CD4-positive, CD25-positive, alpha-beta regulatory T cell (primary cell): ENCODE measurements around the gene NOTCH4. TPM values are rescaled to one million over a fixed set of nuclear protein-coding genes. Genes with fewer than 3 reads are reported as not detected.
"Not testable (repeated sequence)": the region's sequence is repeated elsewhere in the genome, so short reads cannot be mapped to it uniquely, and the experiment has no call there.

Source experiments
- ATAC-seq, 2 donors: fragments of 150-1000 bp; cut with Tn5 transposase; one replicate each; pipeline ENCODE4 v1.10.0; 2021; ENCODE audit warnings: low read depth in 2 of 2, moderate number of reproducible peaks in 2 of 2, moderate library complexity in 1 of 2
- DNase-seq, 3 donors: peaks; one replicate each; pipeline versions ENCODE4 v3.0.0 to v3.0.0-alpha.2; 2012 to 2022; ENCODE audit warnings: mixed read lengths in 1 of 3
- H3K27ac ChIP-seq: one replicate; pipeline ENCODE4 v1.7.0; 2013; ENCODE audit warnings: mild to moderate bottlenecking, low read length; ENCODE audit not compliant: insufficient read depth, poor library complexity, severe bottlenecking
- H3K27me3 ChIP-seq: one replicate; pipeline ENCODE4 v1.7.0; 2013; ENCODE audit warnings: low read length; ENCODE audit not compliant: control insufficient read depth, insufficient read depth
- H3K36me3 ChIP-seq: one replicate; pipeline ENCODE4 v1.7.0; 2013; ENCODE audit warnings: mild to moderate bottlenecking, low read length, moderate library complexity; ENCODE audit not compliant: control insufficient read depth, insufficient read depth
- H3K4me1 ChIP-seq: 2 replicates; pipeline ENCODE4 v1.7.0; 2013; ENCODE audit warnings: mild to moderate bottlenecking, low read length; ENCODE audit not compliant: insufficient read depth, control insufficient read depth, poor library complexity, severe bottlenecking
- H3K4me3 ChIP-seq: one replicate; pipeline ENCODE4 v1.7.0; 2013; ENCODE audit warnings: low read depth, mild to moderate bottlenecking, low read length, moderate library complexity
- H3K9me3 ChIP-seq, 2 experiments: 1 replicate in 1 of 2; 2 replicates in 1 of 2; pipeline ENCODE4 v1.7.0; 2013; ENCODE audit warnings: low read length in 2 of 2, mild to moderate bottlenecking in 1 of 2, moderate library complexity in 1 of 2; ENCODE audit not compliant: control insufficient read depth in 2 of 2
- H3K27ac Mint-ChIP-seq, 3 donors: one replicate each; pipeline ENCODE4 v1.8.0; 2020 to 2022; ENCODE audit warnings: mild to moderate bottlenecking in 3 of 3, mixed read lengths in 3 of 3, moderate library complexity in 2 of 3
- H3K27me3 Mint-ChIP-seq: one replicate; pipeline ENCODE4 v1.8.0; 2022; ENCODE audit warnings: mild to moderate bottlenecking, mixed read lengths
- H3K36me3 Mint-ChIP-seq: one replicate; pipeline ENCODE4 v1.8.0; 2020; ENCODE audit warnings: mixed read lengths
- H3K4me1 Mint-ChIP-seq, 4 donors: one replicate each; pipeline ENCODE4 v1.8.0; 2020 to 2022; ENCODE audit warnings: mixed read lengths in 4 of 4, mild to moderate bottlenecking in 1 of 4
- H3K4me3 Mint-ChIP-seq, 4 donors: one replicate each; pipeline ENCODE4 v1.8.0; 2020 to 2022; ENCODE audit warnings: mild to moderate bottlenecking in 4 of 4, mixed read lengths in 4 of 4, moderate library complexity in 3 of 4
- H3K9me3 Mint-ChIP-seq, 7 donors: one replicate each; pipeline ENCODE4 v1.8.0; 2020 to 2022; ENCODE audit warnings: mixed read lengths in 7 of 7, mild to moderate bottlenecking in 3 of 7, moderate library complexity in 2 of 7
- polyA plus RNA-seq, 4 donors: library from polyadenylated mRNA; unstranded; fragments of 300-500 nt; fragmentation: Illumina TruSeq; gene quantifications; one replicate each; pipeline ENCODE4 v1.2.3, GENCODE V29; 2021
- total RNA-seq: library from RNA; stranded (reverse); gene quantifications from one replicate; pipeline ENCODE4 v1.2.3, GENCODE V29; 2022

NOTCH4 gene
- total and polyA plus RNA-seq, 5 donors from 2014 or later: 0.36 to 0.86 (median 0.63) TPM; not detected in 1

- Mint-ChIP-seq H3K4me3 (peak overlapping the region; percentile 97 to 99 (median 99)), H3K36me3 (no peaks in the 10 kb centered on the region), H3K9me3 (no peaks in the 10 kb centered on the region), H3K27me3 (peaks cover 23% of the 10 kb centered on the region), H3K27ac (peak overlapping the region; percentile 91 to 99 (median 98)), H3K4me1 (peaks cover 22 to 37% (median 29%) of the 10 kb centered on the region in 4 donors)
- no peaks in the 10 kb centered on the region for H3K9me3 ChIP-seq
- no peaks in the 10 kb centered on the region for H3K36me3 ChIP-seq
- no peaks in the 10 kb centered on the region for H3K27me3 ChIP-seq
- H3K4me3 ChIP-seq: peak overlapping the region; percentile 82
- peaks cover 48% of the 10 kb centered on the region for H3K4me1 ChIP-seq
- peak overlapping the region; percentile 97 for H3K27ac ChIP-seq
- peak; percentile 86 to 87 for ATAC-seq
- DNase-seq: peak in 2 of 3 donors; percentile 61 to 64
Measured at GRCh38 chr6:32195902-32196681, 27.8 kb downstream of the NOTCH4 start.

DNA sequence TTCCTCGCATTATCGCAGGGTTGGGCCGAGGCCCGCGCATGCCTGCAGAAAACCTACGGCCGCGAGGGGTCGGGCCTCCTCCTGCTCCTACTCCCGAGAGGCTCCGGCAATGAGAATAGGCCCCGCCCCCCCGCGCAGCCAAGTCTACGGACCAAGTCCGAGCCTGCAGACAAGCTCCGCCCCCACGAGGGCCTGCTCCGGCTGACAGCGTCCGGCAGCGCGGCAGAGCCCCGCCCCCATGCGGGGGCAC lies 28.3 kb downstream of the NOTCH4 start:
- H3K27me3 ChIP-seq: no peaks in the 10 kb centered on the region
- peak overlapping the region; percentile 84 for H3K4me3 ChIP-seq
- H3K27ac ChIP-seq: peak overlapping the region; percentile 97
- Mint-ChIP-seq H3K4me3 (peak overlapping the region; percentile 97 to 99 (median 99)), H3K9me3 (no peaks in the 10 kb centered on the region), H3K27ac (peak overlapping the region; percentile 85 to 99 (median 98)), H3K4me1 (peaks cover 22 to 37% (median 29%) of the 10 kb centered on the region in 4 donors), H3K27me3 (peaks cover 18% of the 10 kb centered on the region), H3K36me3 (no peaks in the 10 kb centered on the region)
- no peaks in the 10 kb centered on the region for H3K9me3 ChIP-seq
- H3K4me1 ChIP-seq: peaks cover 53% of the 10 kb centered on the region
- H3K36me3 ChIP-seq: no peaks in the 10 kb centered on the region
- peak; percentile 80 to 85 for ATAC-seq
- peak; percentile 98 to 100 (median 99) for DNase-seq

DNA sequence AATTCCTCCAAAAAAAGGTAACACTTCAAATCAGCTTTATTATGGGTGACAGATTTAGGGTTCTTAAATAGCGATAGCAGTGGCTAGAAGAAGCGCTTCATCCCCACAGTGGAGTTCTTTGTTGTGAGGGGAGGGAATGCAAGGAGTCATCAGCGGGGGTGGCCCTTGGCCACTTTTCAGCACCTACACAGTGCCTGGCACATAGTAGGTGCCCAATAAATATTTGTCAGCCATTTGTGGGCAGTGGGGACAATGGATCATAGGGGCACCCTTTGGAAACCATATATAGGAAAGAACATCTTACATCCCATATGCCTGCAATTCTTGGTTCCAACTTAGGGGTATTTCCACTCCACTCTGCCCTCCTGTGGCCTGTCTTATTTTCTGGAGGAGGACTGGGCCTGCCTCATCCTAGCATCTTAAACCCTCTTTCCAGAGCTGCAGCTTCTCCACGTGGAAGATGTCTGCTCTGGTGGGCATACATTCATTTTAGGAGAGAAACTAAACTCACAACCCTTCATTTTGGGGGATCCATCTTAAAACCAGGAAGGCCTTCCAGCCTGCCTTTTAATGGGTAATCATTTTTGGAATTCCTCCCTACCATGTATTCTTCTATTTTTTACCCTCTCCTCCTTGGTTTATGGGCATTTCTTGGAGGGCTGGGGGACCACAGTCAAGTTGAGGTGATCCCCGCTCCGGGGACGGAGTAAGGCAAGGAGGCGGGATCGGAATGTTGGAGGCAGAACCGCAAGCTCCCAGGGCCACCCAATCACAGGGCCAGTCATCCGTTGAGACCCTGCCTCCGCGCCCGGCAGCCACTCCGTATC lies 28.8 kb downstream of the NOTCH4 start:
- Mint-ChIP-seq H3K4me1 (peaks cover 22 to 37% (median 29%) of the 10 kb centered on the region in 4 donors), H3K27ac (peak overlapping the region; percentile 85 to 99 (median 98))
- peaks cover 58% of the 10 kb centered on the region for H3K4me1 ChIP-seq

GRCh38 chr6:32194388-32194787 lies 29.5 kb downstream of the NOTCH4 start:
- no peaks in the 10 kb centered on the region for H3K9me3 Mint-ChIP-seq
- H3K27ac ChIP-seq: peak overlapping the region; percentile 97
- ATAC-seq: no peak
- no peaks in the 10 kb centered on the region for H3K27me3 ChIP-seq
- H3K27ac Mint-ChIP-seq: peak overlapping the region; percentile 85 to 99 (median 98)
- peaks cover 60% of the 10 kb centered on the region for H3K4me1 ChIP-seq
- no peaks in the 10 kb centered on the region for H3K36me3 ChIP-seq
- H3K9me3 ChIP-seq: no peaks in the 10 kb centered on the region
- H3K36me3 Mint-ChIP-seq: no peaks in the 10 kb centered on the region
- H3K4me3 Mint-ChIP-seq: peak overlapping the region; percentile 97 to 99 (median 99)
- peaks cover 22 to 37% (median 29%) of the 10 kb centered on the region in 4 donors for H3K4me1 Mint-ChIP-seq
- H3K4me3 ChIP-seq: peak overlapping the region; percentile 84
- DNase-seq: no peak
- H3K27me3 Mint-ChIP-seq: peaks cover 13% of the 10 kb centered on the region

More for the DNA sequence above, 28.8 kb downstream of the NOTCH4 start:
- Histone ChIP-seq H3K27ac (peak overlapping the region; percentile 97), H3K4me3 (peak overlapping the region; percentile 84), H3K36me3 (no peaks in the 10 kb centered on the region), H3K9me3 (no peaks in the 10 kb centered on the region), H3K27me3 (no peaks in the 10 kb centered on the region)
- peaks cover 13% of the 10 kb centered on the region for H3K27me3 Mint-ChIP-seq
- H3K4me3 Mint-ChIP-seq: peak overlapping the region; percentile 97 to 99 (median 99)
- H3K9me3 Mint-ChIP-seq: no peaks in the 10 kb centered on the region
- H3K36me3 Mint-ChIP-seq: no peaks in the 10 kb centered on the region
- DNase-seq (peak in 1 of 3 donors; percentile 72), ATAC-seq (no peak)

GRCh38 chr6:32193096-32193495 lies 30.8 kb downstream of the NOTCH4 start:
- ATAC-seq, H3K9me3 Mint-ChIP-seq, H3K36me3 Mint-ChIP-seq, H3K27me3 ChIP-seq, DNase-seq, H3K36me3 ChIP-seq, H3K9me3 ChIP-seq: not testable (repeated sequence)
- peak overlapping the region; percentile 84 for H3K4me3 ChIP-seq
- peaks cover 73% of the 10 kb centered on the region for H3K4me1 ChIP-seq
- Mint-ChIP-seq H3K4me3 (peak overlapping the region; percentile 99 to 100 (median 99)), H3K4me1 (peaks cover 22 to 48% (median 37%) of the 10 kb centered on the region in 4 donors), H3K27ac (peak overlapping the region; percentile 98 to 99 (median 99)), H3K27me3 (peaks cover 13% of the 10 kb centered on the region)
- peak overlapping the region; percentile 88 for H3K27ac ChIP-seq

DNA sequence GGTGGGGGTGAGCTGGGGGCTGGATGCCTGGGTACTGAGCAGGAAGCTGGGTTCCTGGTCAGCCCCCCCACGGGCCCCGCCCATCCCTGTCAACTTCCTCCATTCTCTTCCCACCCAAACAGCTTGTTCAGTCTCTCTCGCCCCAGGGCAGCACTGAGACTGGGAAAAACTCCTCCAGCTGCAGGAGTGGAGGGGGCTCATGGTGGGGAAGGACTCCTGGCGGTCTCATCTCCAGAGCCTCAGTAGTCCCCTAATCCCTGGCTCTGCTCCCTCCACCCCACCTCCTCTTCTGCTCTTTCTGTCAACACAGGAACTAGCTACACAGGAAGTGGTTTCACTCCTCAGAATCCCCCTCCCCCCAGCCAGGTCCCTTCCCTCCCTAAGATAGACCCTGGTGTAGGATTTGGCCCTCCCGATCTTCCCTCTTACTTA lies 31.2 kb downstream of the NOTCH4 start, which contains the start of gene GPSM3:
Gene GPSM3 (minus strand): TSS at position 36 of the 432 bp plus-strand sequence. CDS start 130 bp downstream, outside the sequence.
- Histone ChIP-seq H3K9me3 (no peaks in the 10 kb centered on the region), H3K27ac (peak within 1 kb of the TSS; percentile 88), H3K4me3 (peak within 1 kb of the TSS; percentile 84), H3K27me3 (no peaks in the 10 kb centered on the region), H3K4me1 (peaks cover 78% of the 10 kb centered on the region), H3K36me3 (peaks cover 4% of the 10 kb centered on the region)
- H3K36me3 Mint-ChIP-seq: peaks cover 4% of the 10 kb centered on the region
- peak within 1 kb of the TSS; percentile 98 to 99 (median 99) for H3K27ac Mint-ChIP-seq
- peaks cover 22 to 53% (median 40%) of the 10 kb centered on the region in 4 donors for H3K4me1 Mint-ChIP-seq
- H3K4me3 Mint-ChIP-seq: peak within 1 kb of the TSS; percentile 99 to 100 (median 99)
- ATAC-seq (no peak), DNase-seq (peak; percentile 46 to 87 (median 59))
- H3K9me3 Mint-ChIP-seq: no peaks in the 10 kb centered on the region
- H3K27me3 Mint-ChIP-seq: peaks cover 13% of the 10 kb centered on the region

DNA sequence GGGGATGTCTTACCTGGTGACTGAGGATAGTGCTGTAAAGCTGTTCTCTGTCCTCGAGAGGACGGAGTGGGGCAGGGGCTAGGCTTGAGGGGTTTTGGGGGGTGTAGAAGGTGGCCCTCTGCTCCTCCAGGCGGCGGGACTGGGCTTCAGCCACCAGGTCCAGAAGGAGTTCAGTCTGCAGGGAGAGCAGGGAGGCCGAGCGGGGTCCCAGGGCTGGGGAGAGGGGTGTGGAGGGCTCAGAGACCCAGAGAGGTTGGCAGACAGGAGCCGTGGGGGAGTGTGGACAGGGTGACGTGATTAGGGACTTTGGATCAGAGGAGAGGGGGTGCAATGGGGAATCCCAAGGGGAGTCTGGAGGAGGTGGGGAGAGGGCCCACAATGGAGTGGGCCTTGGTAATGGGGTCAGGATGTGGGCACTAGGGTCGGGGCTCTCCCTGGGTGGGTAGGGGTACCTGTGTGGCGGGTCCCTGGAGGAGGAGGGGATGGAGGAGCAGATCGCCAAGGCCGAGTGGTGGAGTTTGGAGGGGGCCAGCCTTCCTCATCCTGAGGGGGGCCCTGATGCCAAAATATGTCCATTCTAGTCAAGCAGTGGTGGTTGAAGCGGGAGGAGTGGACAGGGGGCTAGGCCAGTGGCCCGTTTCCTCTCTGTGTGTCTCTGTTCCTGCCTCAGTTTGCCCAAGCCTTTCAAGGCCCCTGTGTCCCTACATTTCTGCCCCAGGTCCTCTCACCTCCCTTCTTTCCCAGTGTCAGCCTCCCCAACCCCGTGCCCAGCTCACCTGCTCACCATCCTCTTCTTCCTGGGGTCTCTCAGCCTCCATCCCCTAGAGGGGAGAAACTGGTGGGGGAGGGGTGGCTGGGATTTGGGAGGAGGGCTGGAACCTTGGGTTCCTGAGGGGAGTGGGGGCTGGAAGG lies 31.9 kb downstream of the NOTCH4 start:
- H3K4me1 ChIP-seq: peaks cover 82% of the 10 kb centered on the region
- H3K9me3 ChIP-seq: no peaks in the 10 kb centered on the region
- Mint-ChIP-seq H3K27me3 (peaks cover 12% of the 10 kb centered on the region), H3K4me1 (peaks cover 22 to 59% (median 45%) of the 10 kb centered on the region in 4 donors), H3K9me3 (no peaks in the 10 kb centered on the region), H3K36me3 (peaks cover 11% of the 10 kb centered on the region), H3K27ac (peak overlapping the region; percentile 98 to 99 (median 99)), H3K4me3 (peak overlapping the region; percentile 99 to 100 (median 99))
- ATAC-seq (no peak), DNase-seq (peak in 1 of 3 donors; percentile 20)
- H3K27me3 ChIP-seq: no peaks in the 10 kb centered on the region
- peak overlapping the region; percentile 88 for H3K27ac ChIP-seq
- H3K4me3 ChIP-seq: peak overlapping the region; percentile 84
- H3K36me3 ChIP-seq: peaks cover 10% of the 10 kb centered on the region
